HEK293 (cell line): Measurements from ENCODE around the gene HK2.

Experiments used
- CTCF ChIA-PET: fragments of 350-600 bp; formaldehyde crosslinking; extraction: SDS; loops from one replicate; lab custom pipeline; 2021; ENCODE audit warnings: antibody characterized with exemption; lab: Yijun Ruan, JAX
- POLR2A ChIA-PET: fragments of 300-600 bp; formaldehyde crosslinking; extraction: SDS; loops from one replicate; lab custom pipeline; 2020; ENCODE audit warnings: antibody characterized with exemption, inconsistent platforms; lab: Yijun Ruan, JAX
- H3K27ac ChIP-seq: fragments of 200-500 bp; sonication (Bioruptor generic); 2 replicates; pipeline ENCODE4 v1.5.1; 2014; ENCODE audit warnings: low read depth, low read length, control low read depth, inconsistent platforms; ENCODE audit errors: extremely low read depth
- H3K36me3 ChIP-seq, 2 experiments: fragments of 200-500 bp in 1 of 2; sonication (Bioruptor generic) in 1 of 2; 1 replicate in 1 of 2; 2 replicates in 1 of 2; pipeline ENCODE4 v1.5.1; 2014 to 2017; ENCODE audit warnings: inconsistent platforms in 2 of 2, low read length in 2 of 2; ENCODE audit not compliant: control insufficient read depth in 2 of 2, insufficient read depth in 1 of 2
- H3K4me1 ChIP-seq: fragments of 200-500 bp; sonication (Bioruptor generic); 2 replicates; pipeline ENCODE4 v1.5.1; 2014; ENCODE audit warnings: mild to moderate bottlenecking, low read length, inconsistent platforms; ENCODE audit not compliant: control insufficient read depth, insufficient read depth
- H3K4me3 ChIP-seq: 2 replicates; pipeline ENCODE4 v1.5.1; 2011; ENCODE audit warnings: low read depth, mild to moderate bottlenecking, control low read depth, low read length, moderate library complexity
- H3K9me3 ChIP-seq: fragments of 200-500 bp; sonication (Bioruptor generic); 2 replicates; pipeline ENCODE4 v1.5.1; 2014; ENCODE audit warnings: low read depth, low read length, inconsistent platforms; ENCODE audit not compliant: control insufficient read depth, insufficient read depth
- KLF9 ChIP-seq: fragments of 450-650 bp; formaldehyde crosslinking; IDR thresholded peaks from 2 replicates; pipeline ENCODE4 v1.5.1; 2016; ENCODE audit warnings: missing biosample characterization, missing genetic modification characterization, low read depth
- OSR2 ChIP-seq: fragments of 450-650 bp; formaldehyde crosslinking; IDR thresholded peaks from 2 replicates; pipeline ENCODE4 v1.5.1; 2016; ENCODE audit warnings: missing biosample characterization, missing genetic modification characterization
- SCRT2 ChIP-seq: fragments of 450-650 bp; formaldehyde crosslinking; IDR thresholded peaks from 2 replicates; pipeline ENCODE4 v1.5.1; 2016; ENCODE audit warnings: missing biosample characterization, missing genetic modification characterization
- TRIM28 ChIP-seq: IDR thresholded peaks from 2 replicates; pipeline ENCODE4 v1.6.1; 2011; ENCODE audit warnings: low read length, control low read depth, borderline replicate concordance
- ZBTB17 ChIP-seq: fragments of 450-650 bp; formaldehyde crosslinking; IDR thresholded peaks from 2 replicates; pipeline ENCODE4 v1.5.1; 2016; ENCODE audit warnings: missing biosample characterization, missing genetic modification characterization
- ZBTB6 ChIP-seq: fragments of 450-650 bp; formaldehyde crosslinking; IDR thresholded peaks from 2 replicates; pipeline ENCODE4 v1.5.1; 2017; ENCODE audit warnings: missing biosample characterization, missing genetic modification characterization
- ZFP37 ChIP-seq: fragments of 450-650 bp; formaldehyde crosslinking; IDR thresholded peaks from 2 replicates; pipeline ENCODE4 v1.5.1; 2016; ENCODE audit warnings: missing biosample characterization, missing genetic modification characterization
- ZNF10 ChIP-seq: fragments of 450-650 bp; formaldehyde crosslinking; IDR thresholded peaks from 2 replicates; pipeline ENCODE4 v1.5.1; 2017; ENCODE audit warnings: missing biosample characterization, missing genetic modification characterization
- ZNF138 ChIP-seq: fragments of 450-650 bp; formaldehyde crosslinking; IDR thresholded peaks from 2 replicates; pipeline ENCODE4 v1.5.1; 2016; ENCODE audit warnings: missing biosample characterization, missing genetic modification characterization, borderline replicate concordance
- ZNF18 ChIP-seq: fragments of 450-650 bp; formaldehyde crosslinking; IDR thresholded peaks from 2 replicates; pipeline ENCODE4 v1.5.1; 2016; ENCODE audit warnings: missing biosample characterization, missing genetic modification characterization
- ZNF19 ChIP-seq: fragments of 450-650 bp; formaldehyde crosslinking; IDR thresholded peaks from 2 replicates; pipeline ENCODE4; 2016; ENCODE audit warnings: missing biosample characterization, missing genetic modification characterization, low read depth
- ZNF223 ChIP-seq: fragments of 450-650 bp; formaldehyde crosslinking; IDR thresholded peaks from 2 replicates; pipeline ENCODE4 v1.5.1; 2016; ENCODE audit warnings: missing biosample characterization, missing genetic modification characterization
- ZNF311 ChIP-seq: fragments of 450-650 bp; formaldehyde crosslinking; IDR thresholded peaks from 2 replicates; pipeline ENCODE4 v1.5.1; 2017; ENCODE audit warnings: missing biosample characterization, missing genetic modification characterization, borderline replicate concordance
- ZNF324 ChIP-seq: fragments of 450-650 bp; formaldehyde crosslinking; IDR thresholded peaks from 2 replicates; pipeline ENCODE4 v1.5.1; 2016; ENCODE audit warnings: missing biosample characterization, missing genetic modification characterization
- ZNF426 ChIP-seq: fragments of 450-650 bp; formaldehyde crosslinking; IDR thresholded peaks from 2 replicates; pipeline ENCODE4 v1.5.1; 2017; ENCODE audit warnings: missing biosample characterization, missing genetic modification characterization, mild to moderate bottlenecking, inconsistent platforms, moderate library complexity
- ZNF600 ChIP-seq: fragments of 450-650 bp; formaldehyde crosslinking; IDR thresholded peaks from 2 replicates; pipeline ENCODE4 v1.5.1; 2016; ENCODE audit warnings: missing biosample characterization, missing genetic modification characterization
- ZNF658 ChIP-seq: fragments of 450-650 bp; formaldehyde crosslinking; IDR thresholded peaks from 2 replicates; pipeline ENCODE4; 2016; ENCODE audit warnings: missing biosample characterization, missing genetic modification characterization
- ZNF664 ChIP-seq: fragments of 450-650 bp; formaldehyde crosslinking; IDR thresholded peaks from 2 replicates; pipeline ENCODE4 v1.5.1; 2016; ENCODE audit warnings: missing biosample characterization, missing genetic modification characterization
- ZNF704 ChIP-seq: fragments of 450-650 bp; formaldehyde crosslinking; IDR thresholded peaks from 2 replicates; pipeline ENCODE4 v1.5.1; 2016; ENCODE audit warnings: missing biosample characterization, missing genetic modification characterization
- ZNF837 ChIP-seq: fragments of 450-650 bp; formaldehyde crosslinking; IDR thresholded peaks from 2 replicates; pipeline ENCODE4 v1.5.1; 2016; ENCODE audit warnings: missing biosample characterization, missing genetic modification characterization
- ZSCAN30 ChIP-seq: fragments of 450-650 bp; IDR thresholded peaks from 2 replicates; pipeline ENCODE4 v1.5.1; 2018; ENCODE audit warnings: missing biosample characterization, mild to moderate bottlenecking, missing genetic modification characterization, moderate library complexity

The HK2 gene

GRCh38 chr2:74844752-74845151 lies 10.8 kb downstream of the HK2 start:
- no peak for TF ChIP-seq ZFP37
- no peak for TF ChIP-seq ZNF837
- TF ChIP-seq ZBTB6 (tag by site-specific recombination), result no peak
- no peak for TF ChIP-seq ZNF324 (tag by site-specific recombination)
- peak; percentile 63; the same call in 1 of the 2 replicates for TF ChIP-seq ZNF664 (tag by site-specific recombination)
- no peak for TF ChIP-seq ZNF18
- TF ChIP-seq KLF9, result no peak
- TF ChIP-seq, all 188 proteins: peak for 1
- H3K36me3 ChIP-seq, result no peaks in the 10 kb centered on the region
- no peak overlapping the region for H3K4me3 ChIP-seq
- no peaks in the 10 kb centered on the region for H3K9me3 ChIP-seq
- no peak overlapping the region for H3K27ac ChIP-seq
- ChIA-PET POLR2A (interaction anchor here (0.9 kb wide), 1 partner anchor 8 kb away, joined by 3 read pairs; no protein-coding TSS in a partner anchor), CTCF (interaction anchor here (0.7 kb wide), 1 partner anchor 9 kb away, joined by 4 read pairs; no protein-coding TSS in a partner anchor)
- peaks cover 3% of the 10 kb centered on the region; the same call in 1 of the 2 replicates for H3K4me1 ChIP-seq

GRCh38 chr2:74845217-74845751 lies 11.4 kb downstream of the HK2 start:
- Histone ChIP-seq H3K4me1 (peaks cover 3% of the 10 kb centered on the region; the same call in 1 of the 2 replicates), H3K36me3 (no peaks in the 10 kb centered on the region), H3K9me3 (no peaks in the 10 kb centered on the region), H3K4me3 (no peak overlapping the region), H3K27ac (no peak overlapping the region)
- TF ChIP-seq ZSCAN30 (tag by site-specific recombination) (no peak), ZNF311 (no peak), OSR2 (tag by site-specific recombination) (no peak), ZNF223 (tag by site-specific recombination) (no peak), ZBTB17 (0 out of 2 replicates have a peak, but pooled peaks have one; percentile 23), ZNF10 (tag by site-specific recombination) (no peak), ZNF18 (no peak), ZNF600 (tag by site-specific recombination) (peak; percentile 37; the same call in 1 of the 2 replicates), SCRT2 (peak; percentile 82), ZNF658 (tag by site-specific recombination) (no peak)
- ChIA-PET POLR2A (interaction anchor here (0.9 kb wide), 1 partner anchor 8 kb away, joined by 3 read pairs; no protein-coding TSS in a partner anchor), CTCF (no interaction called here)

GRCh38 chr2:74845991-74846390 lies 12.1 kb downstream of the HK2 start:
- H3K36me3 ChIP-seq, result no peaks in the 10 kb centered on the region
- ChIA-PET POLR2A (interaction anchor here (0.9 kb wide), 1 partner anchor 9 kb away, joined by 3 read pairs; no protein-coding TSS in a partner anchor), CTCF (no interaction called here)
- H3K27ac ChIP-seq, result no peak overlapping the region
- no peaks in the 10 kb centered on the region for H3K9me3 ChIP-seq
- H3K4me1 ChIP-seq, result peaks cover 3% of the 10 kb centered on the region; the same call in 1 of the 2 replicates
- H3K4me3 ChIP-seq, result no peak overlapping the region
- TF ChIP-seq ZNF704 (no peak), ZFP37 (no peak), ZNF426 (no peak), ZNF138 (tag by site-specific recombination) (no peak), TRIM28 (no peak), ZBTB6 (tag by site-specific recombination) (no peak), ZNF19 (no peak)
- TF ChIP-seq, all 188 proteins: peak for 0
